Epidermal melanocyte (primary cell): Measurements from ENCODE around the gene FNIP2.
"Not testable (repeated sequence)": the region's sequence is repeated elsewhere in the genome, so short reads cannot be mapped to it uniquely, and the experiment has no call there.

Experiments used
- DNase-seq: peaks from one replicate; pipeline ENCODE4 v3.0.0; 2011; ENCODE audit warnings: low spot score; ENCODE audit not compliant: insufficient read length

The FNIP2 gene

DNA sequence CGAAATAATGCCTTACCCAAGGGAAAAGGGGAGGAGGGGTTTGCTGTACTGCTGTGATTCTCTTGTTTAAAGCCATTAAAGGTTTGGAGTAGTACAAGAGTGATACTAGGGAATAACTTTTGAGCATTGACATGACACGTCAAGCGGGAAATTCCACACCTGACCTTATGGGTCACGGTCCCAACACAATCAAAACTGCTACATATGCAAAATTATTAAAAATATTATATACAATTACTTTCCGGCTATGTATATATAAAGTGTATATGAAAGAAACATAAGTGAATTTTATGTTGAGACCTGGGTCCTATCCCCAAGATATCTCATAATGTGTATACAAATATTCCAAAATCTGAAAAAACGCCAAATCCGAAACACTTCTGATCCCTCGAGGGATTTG lies 21.0 kb downstream of the FNIP2 start:
- DNase-seq: no peak

- no peak for DNase-seq
These were observed 24.2 kb downstream of the FNIP2 start for GRCh38 chr4:158793021-158793420.

GRCh38 chr4:158793430-158793829 lies 24.6 kb downstream of the FNIP2 start:
- not testable (repeated sequence) for DNase-seq

DNA sequence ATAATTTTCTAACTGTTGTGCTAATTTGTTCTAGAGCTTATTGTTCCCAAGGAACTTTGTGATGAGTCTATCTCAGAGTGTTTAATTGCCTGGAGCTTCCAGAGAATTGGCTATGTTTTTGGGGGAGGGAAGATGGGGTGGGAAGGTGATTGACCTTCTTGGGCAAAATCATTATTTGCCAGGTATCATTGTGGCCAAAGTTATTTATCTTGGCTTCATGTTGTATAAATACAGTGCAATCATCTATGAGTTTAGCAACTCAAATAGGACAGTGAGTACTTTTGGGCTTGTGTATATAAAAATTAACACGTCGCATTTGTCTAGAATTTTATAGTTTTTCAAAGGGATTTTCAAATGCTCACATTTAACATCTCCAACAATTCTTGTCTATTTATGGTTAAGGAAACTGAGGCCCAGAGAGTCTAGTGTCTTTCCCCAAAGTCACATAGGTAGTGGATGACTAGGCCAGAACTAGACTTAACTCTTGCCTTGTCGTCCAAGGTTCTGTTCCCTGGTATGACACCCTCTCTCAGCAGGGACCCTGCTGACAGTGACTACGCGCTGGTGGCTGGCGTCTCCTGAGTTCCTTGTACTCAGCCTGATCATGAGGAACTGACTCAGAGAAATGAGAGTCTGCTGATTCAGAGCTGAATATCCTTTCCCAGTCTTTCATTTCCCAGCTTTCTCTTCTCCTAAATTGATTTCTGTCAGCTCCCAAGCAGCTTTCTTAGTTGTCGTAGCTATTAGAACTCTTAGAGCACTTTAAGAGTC lies 27.7 kb downstream of the FNIP2 start:
- DNase-seq: no peak

GRCh38 chr4:158798062-158798461 lies 29.2 kb downstream of the FNIP2 start:
- no peak for DNase-seq

- DNase-seq: no peak
These were observed 30.4 kb downstream of the FNIP2 start for GRCh38 chr4:158799013-158799770.

GRCh38 chr4:158799856-158800255 lies 31.0 kb downstream of the FNIP2 start:
- DNase-seq: no peak

DNA sequence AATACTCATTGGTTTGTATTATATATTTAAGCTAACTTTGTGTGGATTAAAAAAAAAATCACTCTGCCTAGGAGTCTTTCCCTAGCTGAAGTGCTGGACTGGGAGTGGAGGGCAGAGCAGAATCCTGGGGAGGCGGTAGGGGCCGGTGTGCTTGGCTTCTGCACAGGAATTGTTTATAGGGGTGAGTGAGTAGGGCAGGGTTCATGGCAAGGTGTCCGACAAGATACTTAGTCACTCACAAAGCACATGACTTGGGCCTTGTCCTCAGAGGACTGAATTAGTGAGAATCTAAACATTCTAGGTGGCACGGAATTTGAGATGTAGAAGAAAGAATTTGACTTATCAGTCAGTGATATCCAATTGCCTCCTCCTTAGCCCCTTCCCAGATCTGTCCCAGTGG lies 32.2 kb downstream of the FNIP2 start:
- DNase-seq: no peak

GRCh38 chr4:158801677-158802076 lies 32.9 kb downstream of the FNIP2 start:
- no peak for DNase-seq

- DNase-seq: no peak
These were observed 34.1 kb downstream of the FNIP2 start for GRCh38 chr4:158802914-158803313.

GRCh38 chr4:158805635-158806471 lies 37.0 kb downstream of the FNIP2 start:
- DNase-seq: no peak

DNA sequence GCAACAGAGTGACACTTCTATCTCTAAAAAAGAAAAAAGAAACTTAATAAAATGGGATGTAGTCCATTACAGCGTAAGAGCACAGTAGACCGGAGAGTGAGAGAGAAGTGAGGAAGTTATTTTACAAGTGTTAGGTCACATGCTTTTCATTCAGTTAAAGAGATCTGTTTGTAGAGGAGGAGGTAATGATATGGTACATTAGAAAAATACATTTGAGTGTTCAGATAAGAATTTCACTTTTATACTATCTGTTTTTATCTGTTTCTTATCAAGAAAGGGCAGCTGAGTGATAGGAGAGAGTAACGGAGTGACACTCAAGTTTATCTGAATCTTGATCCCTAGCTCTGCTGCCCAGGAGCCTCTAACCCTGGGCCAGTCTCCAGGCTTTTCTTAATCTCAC lies 38.9 kb downstream of the FNIP2 start:
- no peak for DNase-seq

- no peak for DNase-seq
These were observed 39.6 kb downstream of the FNIP2 start for GRCh38 chr4:158808399-158808798.

DNA sequence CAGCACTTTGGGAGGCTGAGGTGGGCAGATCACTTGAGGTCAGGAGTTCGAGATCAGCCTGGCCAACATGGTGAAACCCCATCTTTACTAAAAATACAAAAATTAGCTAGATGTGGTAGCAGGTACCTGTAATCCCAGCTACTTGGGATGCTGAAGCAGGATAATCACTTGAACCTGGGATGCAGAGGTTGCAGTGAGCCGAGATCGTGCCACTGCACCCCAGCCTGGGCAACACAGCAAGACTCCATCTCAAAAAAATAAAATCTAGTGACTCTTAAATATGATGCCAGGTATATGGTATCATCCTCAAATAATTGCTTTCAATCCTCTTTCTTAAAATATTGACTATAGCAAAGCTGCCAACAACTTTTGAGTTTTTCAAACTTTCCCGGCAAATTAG lies 40.4 kb downstream of the FNIP2 start:
- not testable (repeated sequence) for DNase-seq

DNA sequence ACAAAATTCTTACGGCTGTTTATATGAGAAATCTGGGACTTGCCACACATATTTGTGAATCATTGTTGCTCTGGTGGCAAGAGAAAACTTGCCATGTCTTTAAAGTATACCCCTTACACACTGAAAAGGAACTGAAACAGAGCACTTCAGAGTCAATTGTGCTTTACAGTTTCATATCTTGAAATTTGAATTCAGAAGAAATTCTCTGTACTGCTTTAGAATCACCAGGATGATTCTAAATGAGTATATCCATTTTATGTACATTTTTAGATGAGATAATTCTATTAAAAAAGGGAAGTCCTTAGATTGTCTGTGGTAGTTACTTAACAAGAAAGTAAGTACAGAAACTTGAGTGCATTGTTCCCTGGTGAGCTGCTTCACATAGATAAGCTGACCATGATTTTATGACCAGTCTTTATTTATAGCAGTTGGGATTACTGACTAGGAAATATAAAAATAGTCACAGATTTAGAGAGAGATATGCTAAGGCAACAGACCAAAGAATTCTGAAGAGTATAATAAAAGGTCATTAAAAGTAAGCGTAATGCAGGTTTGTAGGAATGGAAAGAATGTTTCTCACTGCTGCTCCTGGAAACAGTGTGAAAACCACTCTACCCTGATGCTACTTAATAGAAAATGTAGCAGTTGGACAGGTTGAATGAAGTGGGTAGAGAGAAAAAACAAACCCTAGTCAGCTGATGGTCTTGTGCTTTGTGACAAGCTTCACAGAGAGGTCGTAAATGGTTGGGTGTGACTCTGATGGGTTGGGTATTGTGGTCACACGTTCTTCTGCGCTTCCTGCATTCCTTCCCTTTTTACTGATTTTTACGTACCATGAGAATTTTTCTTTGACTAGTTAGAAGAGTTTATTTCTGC lies 41.0 kb downstream of the FNIP2 start:
- DNase-seq: no peak

DNA sequence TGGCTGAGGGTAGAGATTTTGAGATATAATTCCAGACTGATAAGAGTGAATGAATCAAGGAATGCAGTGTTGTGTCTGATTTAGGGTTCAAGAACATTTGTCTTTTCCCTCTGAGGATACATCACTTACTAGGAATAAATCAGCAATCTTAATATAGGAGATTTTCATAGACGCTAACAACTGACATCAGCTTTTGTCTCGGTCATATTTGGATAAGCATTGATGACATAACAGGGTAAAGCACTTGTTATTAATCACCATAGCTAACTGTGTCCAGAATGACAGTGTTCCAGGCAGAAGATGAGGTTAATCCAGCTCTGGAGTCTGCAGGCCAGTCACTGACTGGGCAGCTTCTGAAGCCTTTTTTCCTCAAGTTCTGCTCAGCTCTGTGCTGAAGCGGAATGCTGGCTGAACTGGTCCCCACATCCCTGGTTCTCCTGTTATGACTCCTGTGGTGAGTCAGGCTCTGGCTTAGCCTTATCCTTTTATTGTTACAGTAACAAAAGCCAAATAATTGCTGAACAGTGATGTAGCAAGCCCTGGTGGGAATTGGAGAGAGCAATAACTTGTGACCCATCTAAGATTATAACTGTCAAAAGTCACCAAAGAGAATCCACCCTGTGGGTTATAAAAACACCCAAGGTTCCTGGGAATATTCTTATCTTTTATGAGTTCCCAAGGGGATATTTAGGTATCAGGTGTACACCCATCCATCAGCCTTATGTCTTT lies 41.8 kb downstream of the FNIP2 start:
- no peak for DNase-seq

DNA sequence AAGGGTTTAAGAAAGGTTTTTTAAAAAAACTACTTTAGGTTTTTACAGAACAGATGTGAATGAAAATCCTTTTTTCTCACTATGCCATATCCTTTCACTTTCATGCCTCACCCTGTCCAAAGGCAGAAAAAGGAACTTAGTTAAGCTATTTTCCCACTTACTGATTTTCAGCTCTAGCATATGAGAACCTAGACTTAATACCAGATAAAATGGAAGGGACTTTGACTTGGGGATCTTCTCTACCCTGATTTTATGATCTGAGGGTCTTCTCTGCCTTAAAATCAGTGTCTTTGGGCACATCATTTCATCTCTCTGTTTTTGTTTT lies 42.4 kb downstream of the FNIP2 start:
- DNase-seq: no peak

DNA sequence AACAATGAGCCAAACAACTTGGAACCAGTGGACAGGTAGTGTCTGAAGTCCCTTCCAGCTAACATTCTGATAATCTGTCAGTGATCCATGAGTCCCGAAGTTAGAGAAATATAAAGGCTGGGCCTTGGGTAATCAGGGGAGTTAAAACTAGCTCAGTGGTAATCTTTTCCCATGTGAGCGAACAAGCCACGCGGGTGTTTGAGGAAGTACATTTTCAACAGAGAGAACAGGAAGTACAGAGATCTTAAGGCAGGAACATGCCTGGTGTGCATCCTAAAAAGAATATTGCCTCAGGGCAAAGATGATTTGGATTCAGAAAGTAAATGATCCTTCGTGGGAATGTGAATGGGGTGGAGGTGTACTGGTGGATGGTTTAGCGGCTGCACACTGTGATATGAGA lies 42.9 kb downstream of the FNIP2 start:
- no peak for DNase-seq

DNA sequence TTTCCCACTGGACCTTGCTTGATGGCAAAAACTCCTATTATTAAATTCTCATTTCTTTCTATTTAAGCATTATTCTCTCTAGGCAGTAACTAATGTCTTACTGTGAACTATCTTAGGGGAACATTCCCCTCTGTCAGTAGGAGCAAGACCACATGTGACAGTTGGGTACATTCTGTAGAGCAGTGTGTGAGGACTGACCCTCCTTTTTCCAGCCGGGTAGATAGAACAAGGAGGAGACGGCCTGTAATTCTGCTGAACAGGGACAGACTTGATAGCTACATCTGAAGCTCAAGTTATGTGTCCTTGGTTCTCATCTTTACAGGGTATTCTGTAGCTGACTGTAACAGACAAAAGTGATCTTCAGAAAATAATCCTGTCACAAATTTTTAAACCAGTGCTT lies 43.3 kb downstream of the FNIP2 start:
- DNase-seq: no peak

DNA sequence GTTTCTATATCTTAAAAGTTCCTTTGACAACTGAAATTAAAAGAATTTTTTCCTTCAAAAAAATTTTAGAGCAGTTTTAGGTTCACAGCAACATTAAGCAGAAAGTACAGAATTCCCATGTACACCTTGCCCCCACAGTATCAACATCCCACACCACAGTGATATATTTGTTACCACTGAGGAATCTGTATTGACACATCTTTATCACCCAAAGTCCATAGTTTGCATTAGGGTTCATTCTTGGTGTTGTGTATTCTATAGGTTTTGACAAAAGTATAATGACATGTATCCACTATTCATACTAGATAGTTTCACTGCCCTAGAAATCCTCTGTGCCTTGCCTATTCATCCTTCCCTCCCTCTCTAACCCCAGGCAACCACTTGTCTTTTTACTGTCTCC lies 43.7 kb downstream of the FNIP2 start:
- DNase-seq: no peak

DNA sequence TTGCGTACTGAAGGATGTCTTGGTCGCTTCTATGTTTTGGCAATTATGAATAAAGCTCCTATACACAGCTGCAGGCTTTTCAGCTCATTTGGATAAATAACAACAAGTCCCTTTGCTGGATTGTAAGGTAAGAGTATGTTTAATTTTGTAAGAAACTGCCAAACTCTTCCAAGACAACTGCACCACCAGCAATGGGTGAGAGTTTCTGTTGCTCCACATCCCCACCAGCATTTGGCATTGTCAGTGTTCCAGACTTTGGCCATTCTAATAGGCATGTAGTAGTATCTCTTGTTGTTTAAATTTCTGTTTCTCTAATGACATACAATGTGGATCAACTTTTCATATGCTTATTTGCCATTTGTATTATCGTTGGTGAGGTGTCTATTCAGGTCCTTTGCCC lies 44.3 kb downstream of the FNIP2 start:
- no peak for DNase-seq
